ENCODE results near the gene ENPP4.

DNA sequence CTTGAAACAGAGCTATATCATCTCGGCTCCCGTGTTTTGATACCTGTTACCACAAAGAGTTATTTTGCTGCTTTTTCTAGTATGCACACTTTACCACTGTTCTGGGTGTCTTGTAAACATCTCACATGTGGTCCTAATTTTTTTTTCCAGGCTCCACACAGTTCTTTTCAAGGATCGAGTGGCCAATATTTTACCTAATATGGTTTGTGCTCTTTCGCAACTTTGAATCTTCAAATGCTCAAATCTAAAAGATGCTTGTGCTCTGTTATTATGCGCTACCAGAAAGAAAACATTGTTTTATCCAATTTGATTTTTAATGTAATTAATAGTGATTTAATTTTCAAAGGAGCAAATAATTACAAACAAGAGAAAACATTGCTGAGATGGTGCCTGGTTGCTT lies 30.3 kb downstream of the ENPP4 start:
- TF ChIP-seq, protein P1, sequence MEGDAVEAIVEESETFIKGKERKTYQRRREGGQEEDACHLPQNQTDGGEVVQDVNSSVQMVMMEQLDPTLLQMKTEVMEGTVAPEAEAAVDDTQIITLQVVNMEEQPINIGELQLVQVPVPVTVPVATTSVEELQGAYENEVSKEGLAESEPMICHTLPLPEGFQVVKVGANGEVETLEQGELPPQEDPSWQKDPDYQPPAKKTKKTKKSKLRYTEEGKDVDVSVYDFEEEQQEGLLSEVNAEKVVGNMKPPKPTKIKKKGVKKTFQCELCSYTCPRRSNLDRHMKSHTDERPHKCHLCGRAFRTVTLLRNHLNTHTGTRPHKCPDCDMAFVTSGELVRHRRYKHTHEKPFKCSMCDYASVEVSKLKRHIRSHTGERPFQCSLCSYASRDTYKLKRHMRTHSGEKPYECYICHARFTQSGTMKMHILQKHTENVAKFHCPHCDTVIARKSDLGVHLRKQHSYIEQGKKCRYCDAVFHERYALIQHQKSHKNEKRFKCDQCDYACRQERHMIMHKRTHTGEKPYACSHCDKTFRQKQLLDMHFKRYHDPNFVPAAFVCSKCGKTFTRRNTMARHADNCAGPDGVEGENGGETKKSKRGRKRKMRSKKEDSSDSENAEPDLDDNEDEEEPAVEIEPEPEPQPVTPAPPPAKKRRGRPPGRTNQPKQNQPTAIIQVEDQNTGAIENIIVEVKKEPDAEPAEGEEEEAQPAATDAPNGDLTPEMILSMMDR (conservative IDR thresholded peaks at IDR 0.05; ENCODE audit: low read depth, low read length) = no peak
- TF ChIP-seq POLR2A (IDR thresholded peaks at IDR 0.05; ENCODE audit: low read depth, low read length) (no peak), CHD1 (IDR thresholded peaks at IDR 0.05; ENCODE audit: low read depth, low read length) (no peak), CEBPB (IDR thresholded peaks at IDR 0.05; ENCODE audit: low read depth, low read length) (peak; percentile 55), RAD21 (IDR thresholded peaks at IDR 0.05; ENCODE audit: low read length) (no peak), MAFK (IDR thresholded peaks at IDR 0.05; ENCODE audit: low read depth, low read length) (no peak), FOS (IDR thresholded peaks at IDR 0.05; ENCODE audit: low read depth, low read length) (no peak), MXI1 (IDR thresholded peaks at IDR 0.05; ENCODE audit: borderline replicate concordance, low read depth, low read length) (no peak), MAZ (IDR thresholded peaks at IDR 0.05; ENCODE audit: borderline replicate concordance, low read depth, low read length) (no peak)
- TF ChIP-seq, protein P2, sequence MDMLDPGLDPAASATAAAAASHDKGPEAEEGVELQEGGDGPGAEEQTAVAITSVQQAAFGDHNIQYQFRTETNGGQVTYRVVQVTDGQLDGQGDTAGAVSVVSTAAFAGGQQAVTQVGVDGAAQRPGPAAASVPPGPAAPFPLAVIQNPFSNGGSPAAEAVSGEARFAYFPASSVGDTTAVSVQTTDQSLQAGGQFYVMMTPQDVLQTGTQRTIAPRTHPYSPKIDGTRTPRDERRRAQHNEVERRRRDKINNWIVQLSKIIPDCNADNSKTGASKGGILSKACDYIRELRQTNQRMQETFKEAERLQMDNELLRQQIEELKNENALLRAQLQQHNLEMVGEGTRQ (IDR thresholded peaks at IDR 0.05; ENCODE audit: low read depth, low read length) = no peak

All from IMR-90 (cell line).